SK-N-SH treated with all-trans-retinoic acid at 6 μM for 48 hours (cell line): ENCODE measurements around the gene ST6GALNAC3.

Source experiments
- ATAC-seq: fragments of 200-7000 bp; cut with Tn5 transposase; 3 replicates; pipeline ENCODE4 v1.9.1; 2020; ENCODE audit warnings: mild to moderate bottlenecking, moderate library complexity
- ARNTL ChIP-seq: fragments of 450-650 bp; formaldehyde crosslinking; IDR thresholded peaks from 2 replicates; pipeline ENCODE4 v1.5.0; 2020; ENCODE audit warnings: low read depth, mild to moderate bottlenecking, moderate library complexity, borderline replicate concordance
- BACH2 ChIP-seq: fragments of 250-450 bp; sonication (Bioruptor Pico); IDR thresholded peaks from 2 replicates; pipeline ENCODE4 v1.9.0; 2021; ENCODE audit warnings: mild to moderate bottlenecking, borderline replicate concordance
- ESRRG ChIP-seq: fragments of 250-450 bp; sonication (Bioruptor Pico); IDR thresholded peaks from 2 replicates; pipeline ENCODE4 v1.6.1; 2021; ENCODE audit warnings: mild to moderate bottlenecking
- ISL1 ChIP-seq: fragments of 250-450 bp; sonication (Bioruptor Pico); IDR thresholded peaks from 2 replicates; pipeline ENCODE4 v2.1.2; 2022; ENCODE audit warnings: mild to moderate bottlenecking, moderate library complexity
- OSR1 ChIP-seq: fragments of 250-450 bp; sonication (Bioruptor Pico); IDR thresholded peaks from 2 replicates; pipeline ENCODE4 v1.8.0; 2022; ENCODE audit warnings: moderate library complexity, mild to moderate bottlenecking, inconsistent platforms
- PPARA ChIP-seq: fragments of 250-450 bp; sonication (Bioruptor Pico); IDR thresholded peaks from 2 replicates; pipeline ENCODE4 v1.5.0; 2020; ENCODE audit warnings: mild to moderate bottlenecking, borderline replicate concordance
- RARB ChIP-seq: fragments of 250-450 bp; sonication (Bioruptor Pico); IDR thresholded peaks from 2 replicates; pipeline ENCODE4 v1.8.0; 2021; ENCODE audit warnings: mild to moderate bottlenecking, moderate library complexity
- SNAI2 ChIP-seq: fragments of 250-450 bp; sonication (Bioruptor Pico); IDR thresholded peaks from 2 replicates; pipeline ENCODE4 v1.5.0; 2020; ENCODE audit warnings: mild to moderate bottlenecking, moderate library complexity
- TCF4 ChIP-seq: fragments of 250-450 bp; sonication (Bioruptor Pico); IDR thresholded peaks from 2 replicates; pipeline ENCODE4 v1.8.0; 2021; ENCODE audit warnings: mild to moderate bottlenecking, moderate library complexity, borderline replicate concordance
- TOX ChIP-seq: fragments of 250-450 bp; sonication (Bioruptor Pico); IDR thresholded peaks from 2 replicates; pipeline ENCODE4 v1.8.0; 2021; ENCODE audit warnings: mild to moderate bottlenecking, moderate library complexity, borderline replicate concordance
- ZFP3 ChIP-seq: fragments of 250-450 bp; sonication (Bioruptor Pico); IDR thresholded peaks from 2 replicates; pipeline ENCODE4 v1.5.0; 2020; ENCODE audit warnings: mild to moderate bottlenecking, moderate library complexity
- ZFP30 ChIP-seq: fragments of 450-650 bp; formaldehyde crosslinking; IDR thresholded peaks from 2 replicates; pipeline ENCODE4 v1.5.0; 2022; ENCODE audit warnings: mild to moderate bottlenecking, moderate library complexity
- ZNF565 ChIP-seq: fragments of 450-650 bp; formaldehyde crosslinking; conservative IDR thresholded peaks from 2 replicates; pipeline ENCODE4 v1.5.0; 2020; ENCODE audit warnings: low read depth, mild to moderate bottlenecking, moderate library complexity
- ZNF8 ChIP-seq: fragments of 450-650 bp; formaldehyde crosslinking; IDR thresholded peaks from 2 replicates; pipeline ENCODE4 v1.5.0; 2020; ENCODE audit warnings: mild to moderate bottlenecking, moderate library complexity
- TF ChIP-seq, protein P1 (sequence below): fragments of 250-450 bp; sonication (Bioruptor Pico); IDR thresholded peaks from 2 replicates; pipeline ENCODE4 v1.8.0; 2021; ENCODE audit warnings: low read depth, mild to moderate bottlenecking, moderate library complexity, borderline replicate concordance
- TF ChIP-seq, protein P2 (sequence below): fragments of 250-450 bp; sonication (Bioruptor Pico); IDR thresholded peaks from 2 replicates; pipeline ENCODE4 v1.5.1; 2020; ENCODE audit warnings: low read depth, mild to moderate bottlenecking, moderate library complexity
- TF ChIP-seq, protein P3 (sequence below): fragments of 250-450 bp; sonication (Bioruptor Pico); IDR thresholded peaks from 2 replicates; pipeline ENCODE4 v1.5.1; 2021; ENCODE audit warnings: mild to moderate bottlenecking, moderate library complexity
- TF ChIP-seq, protein P4 (sequence below): fragments of 250-450 bp; sonication (Bioruptor Pico); IDR thresholded peaks from 2 replicates; pipeline ENCODE4 v1.8.0; 2020; ENCODE audit warnings: mild to moderate bottlenecking, moderate library complexity, borderline replicate concordance

Gene ST6GALNAC3

DNA sequence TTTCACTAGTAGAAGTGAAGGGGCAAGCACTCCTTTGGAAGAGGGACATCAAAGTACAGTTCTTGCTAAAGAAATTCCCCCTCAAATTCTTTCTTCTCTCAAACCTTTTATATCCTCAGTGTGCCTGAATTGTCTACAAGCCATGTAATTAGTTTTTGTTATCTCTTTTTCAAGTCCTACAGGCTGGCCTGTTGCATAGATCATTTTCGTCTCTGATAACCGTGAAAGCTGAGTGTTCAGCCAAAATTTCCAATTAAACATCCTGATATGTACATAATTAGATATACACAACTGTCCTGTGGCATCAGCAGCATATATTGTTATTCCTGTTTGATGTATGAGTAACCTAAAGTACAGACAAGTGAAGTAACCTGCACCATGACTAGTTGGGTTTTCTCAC, 417.2 kb downstream of the ST6GALNAC3 start:
- no peak for ATAC-seq
- TF ChIP-seq ZFP30 (no peak), OSR1 (CRISPR knock-in tag) (no peak), ESRRG (no peak)
- TF ChIP-seq, protein P1, sequence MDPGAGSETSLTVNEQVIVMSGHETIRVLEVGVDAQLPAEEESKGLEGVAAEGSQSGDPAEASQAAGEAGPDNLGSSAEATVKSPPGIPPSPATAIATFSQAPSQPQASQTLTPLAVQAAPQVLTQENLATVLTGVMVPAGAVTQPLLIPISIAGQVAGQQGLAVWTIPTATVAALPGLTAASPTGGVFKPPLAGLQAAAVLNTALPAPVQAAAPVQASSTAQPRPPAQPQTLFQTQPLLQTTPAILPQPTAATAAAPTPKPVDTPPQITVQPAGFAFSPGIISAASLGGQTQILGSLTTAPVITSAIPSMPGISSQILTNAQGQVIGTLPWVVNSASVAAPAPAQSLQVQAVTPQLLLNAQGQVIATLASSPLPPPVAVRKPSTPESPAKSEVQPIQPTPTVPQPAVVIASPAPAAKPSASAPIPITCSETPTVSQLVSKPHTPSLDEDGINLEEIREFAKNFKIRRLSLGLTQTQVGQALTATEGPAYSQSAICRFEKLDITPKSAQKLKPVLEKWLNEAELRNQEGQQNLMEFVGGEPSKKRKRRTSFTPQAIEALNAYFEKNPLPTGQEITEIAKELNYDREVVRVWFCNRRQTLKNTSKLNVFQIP (CRISPR knock-in tag), result no peak

DNA sequence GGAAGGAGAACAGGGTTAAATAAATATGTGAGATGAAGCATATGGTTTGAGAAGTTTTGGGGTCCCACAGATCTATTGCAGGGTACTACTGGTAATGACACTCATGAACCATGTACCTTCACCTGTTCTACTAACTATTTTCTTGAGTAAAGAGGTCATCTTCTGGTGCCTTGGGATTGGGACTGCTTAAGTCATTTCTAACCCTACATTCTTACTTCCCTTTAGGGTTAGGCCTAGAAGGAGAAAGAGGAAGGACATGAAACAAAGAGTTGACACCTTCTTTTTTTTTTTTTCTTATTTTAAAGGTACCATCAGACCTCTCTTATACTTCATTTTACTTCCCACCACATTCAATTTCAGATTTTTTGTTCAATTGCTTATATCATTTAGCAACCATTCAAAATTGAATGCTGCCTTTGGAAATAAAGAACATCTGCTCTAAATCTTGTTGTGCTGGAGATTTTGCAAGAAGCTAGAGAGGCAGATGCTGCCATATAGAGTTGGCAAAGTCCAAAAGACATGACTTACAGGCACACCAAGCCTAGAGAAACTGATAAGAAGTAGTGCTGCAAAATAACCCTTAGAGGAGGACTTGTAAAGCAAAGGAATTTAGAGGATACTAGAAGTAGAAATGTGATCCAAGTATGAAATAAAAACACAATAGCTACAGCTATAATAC, 418.3 kb downstream of the ST6GALNAC3 start:
- no peak for ATAC-seq
- TF ChIP-seq ZNF565 (CRISPR knock-in tag), result no peak
- TF ChIP-seq ZNF8, result no peak
- TF ChIP-seq ZFP3 (CRISPR knock-in tag), result no peak
- no peak for TF ChIP-seq ZFP30
- no peak for TF ChIP-seq TCF4 (CRISPR knock-in tag)
- TF ChIP-seq OSR1 (CRISPR knock-in tag), result no peak
- no peak for TF ChIP-seq TOX
- TF ChIP-seq, protein P2, sequence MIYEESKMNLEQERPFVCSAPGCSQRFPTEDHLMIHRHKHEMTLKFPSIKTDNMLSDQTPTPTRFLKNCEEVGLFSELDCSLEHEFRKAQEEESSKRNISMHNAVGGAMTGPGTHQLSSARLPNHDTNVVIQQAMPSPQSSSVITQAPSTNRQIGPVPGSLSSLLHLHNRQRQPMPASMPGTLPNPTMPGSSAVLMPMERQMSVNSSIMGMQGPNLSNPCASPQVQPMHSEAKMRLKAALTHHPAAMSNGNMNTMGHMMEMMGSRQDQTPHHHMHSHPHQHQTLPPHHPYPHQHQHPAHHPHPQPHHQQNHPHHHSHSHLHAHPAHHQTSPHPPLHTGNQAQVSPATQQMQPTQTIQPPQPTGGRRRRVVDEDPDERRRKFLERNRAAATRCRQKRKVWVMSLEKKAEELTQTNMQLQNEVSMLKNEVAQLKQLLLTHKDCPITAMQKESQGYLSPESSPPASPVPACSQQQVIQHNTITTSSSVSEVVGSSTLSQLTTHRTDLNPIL, result no peak

DNA sequence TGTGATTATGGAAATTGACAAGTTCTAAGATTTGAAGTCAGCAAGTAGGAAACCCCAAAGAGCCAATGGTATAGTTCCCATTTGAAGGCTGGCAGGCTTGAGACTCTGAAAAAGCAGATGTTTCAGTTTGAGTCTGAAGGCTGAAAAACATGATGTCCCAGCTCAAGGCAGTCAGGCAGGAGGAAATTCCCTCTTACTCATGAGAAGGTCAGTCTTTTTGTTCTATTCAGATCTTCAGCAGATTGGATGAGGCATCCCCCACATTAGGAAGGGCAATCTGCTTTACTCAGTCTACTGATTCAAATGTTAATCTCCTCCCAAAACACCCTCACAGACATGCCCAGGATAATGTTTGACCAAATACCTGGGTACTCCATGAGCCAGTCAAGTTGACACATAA, 420.3 kb downstream of the ST6GALNAC3 start:
- ATAC-seq, result no peak; the same call in 2 of the 3 replicates
- TF ChIP-seq ZFP3 (CRISPR knock-in tag) (no peak), ARNTL (no peak), ISL1 (CRISPR knock-in tag) (no peak), BACH2 (no peak), ZNF8 (no peak), RARB (CRISPR knock-in tag) (no peak), TOX (no peak), ZFP30 (no peak), PPARA (CRISPR knock-in tag) (no peak), ESRRG (no peak)
- TF ChIP-seq, protein P3, sequence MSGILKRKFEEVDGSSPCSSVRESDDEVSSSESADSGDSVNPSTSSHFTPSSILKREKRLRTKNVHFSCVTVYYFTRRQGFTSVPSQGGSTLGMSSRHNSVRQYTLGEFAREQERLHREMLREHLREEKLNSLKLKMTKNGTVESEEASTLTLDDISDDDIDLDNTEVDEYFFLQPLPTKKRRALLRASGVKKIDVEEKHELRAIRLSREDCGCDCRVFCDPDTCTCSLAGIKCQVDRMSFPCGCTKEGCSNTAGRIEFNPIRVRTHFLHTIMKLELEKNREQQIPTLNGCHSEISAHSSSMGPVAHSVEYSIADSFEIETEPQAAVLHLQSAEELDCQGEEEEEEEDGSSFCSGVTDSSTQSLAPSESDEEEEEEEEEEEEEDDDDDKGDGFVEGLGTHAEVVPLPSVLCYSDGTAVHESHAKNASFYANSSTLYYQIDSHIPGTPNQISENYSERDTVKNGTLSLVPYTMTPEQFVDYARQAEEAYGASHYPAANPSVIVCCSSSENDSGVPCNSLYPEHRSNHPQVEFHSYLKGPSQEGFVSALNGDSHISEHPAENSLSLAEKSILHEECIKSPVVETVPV (CRISPR knock-in tag), result no peak
- TF ChIP-seq, protein P2, result no peak

DNA sequence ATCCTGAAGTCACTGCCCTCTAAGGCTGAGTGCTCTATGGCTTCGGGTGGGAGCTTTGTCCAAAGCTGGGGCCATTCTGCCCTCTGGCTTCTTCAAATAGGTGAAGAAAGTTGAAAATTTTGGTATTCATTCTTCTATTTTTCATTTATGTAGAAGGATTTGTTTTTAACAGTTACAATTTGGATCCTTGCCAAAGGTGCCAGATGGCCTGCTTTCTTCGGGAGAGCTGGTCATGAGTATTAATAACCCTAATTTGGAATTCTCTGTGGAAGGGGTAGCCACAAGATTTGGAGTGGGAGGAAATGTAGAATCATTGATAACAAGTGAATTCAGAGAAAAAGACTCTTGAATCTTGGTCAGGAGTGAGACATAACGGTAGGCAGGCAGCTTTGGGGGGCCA, 422.3 kb downstream of the ST6GALNAC3 start:
- 0 out of 2 replicates have a peak, but pooled peaks have one; percentile 28 for TF ChIP-seq SNAI2
- TF ChIP-seq, protein P2, result no peak
- TF ChIP-seq, protein P1 (CRISPR knock-in tag), result no peak
- TF ChIP-seq, all 23 proteins: peak for 1

DNA sequence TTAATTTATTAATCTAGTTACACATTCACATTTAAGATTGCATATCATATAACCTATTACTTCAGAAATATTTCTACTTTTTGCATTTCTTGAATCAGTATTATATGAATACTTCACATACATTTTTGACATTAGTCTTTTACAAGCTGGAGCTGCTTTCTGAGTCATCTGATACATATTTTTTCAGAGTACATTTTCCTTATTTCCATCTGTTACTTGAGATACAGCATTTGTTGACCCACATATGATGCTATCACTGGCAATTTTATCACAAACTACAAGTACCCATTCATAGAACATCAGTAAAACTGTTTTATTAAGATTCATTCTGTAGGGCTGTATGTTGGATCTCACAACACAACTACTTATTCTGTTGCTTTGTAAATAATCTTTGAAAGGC, 425.6 kb downstream of the ST6GALNAC3 start:
- peak; percentile 64 for ATAC-seq
- TF ChIP-seq, protein P4, sequence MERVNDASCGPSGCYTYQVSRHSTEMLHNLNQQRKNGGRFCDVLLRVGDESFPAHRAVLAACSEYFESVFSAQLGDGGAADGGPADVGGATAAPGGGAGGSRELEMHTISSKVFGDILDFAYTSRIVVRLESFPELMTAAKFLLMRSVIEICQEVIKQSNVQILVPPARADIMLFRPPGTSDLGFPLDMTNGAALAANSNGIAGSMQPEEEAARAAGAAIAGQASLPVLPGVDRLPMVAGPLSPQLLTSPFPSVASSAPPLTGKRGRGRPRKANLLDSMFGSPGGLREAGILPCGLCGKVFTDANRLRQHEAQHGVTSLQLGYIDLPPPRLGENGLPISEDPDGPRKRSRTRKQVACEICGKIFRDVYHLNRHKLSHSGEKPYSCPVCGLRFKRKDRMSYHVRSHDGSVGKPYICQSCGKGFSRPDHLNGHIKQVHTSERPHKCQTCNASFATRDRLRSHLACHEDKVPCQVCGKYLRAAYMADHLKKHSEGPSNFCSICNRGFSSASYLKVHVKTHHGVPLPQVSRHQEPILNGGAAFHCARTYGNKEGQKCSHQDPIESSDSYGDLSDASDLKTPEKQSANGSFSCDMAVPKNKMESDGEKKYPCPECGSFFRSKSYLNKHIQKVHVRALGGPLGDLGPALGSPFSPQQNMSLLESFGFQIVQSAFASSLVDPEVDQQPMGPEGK (CRISPR knock-in tag), result no peak
- no peak for TF ChIP-seq ARNTL
- TF ChIP-seq OSR1 (CRISPR knock-in tag), result no peak
- no peak for TF ChIP-seq SNAI2

More for the DNA sequence above, 422.3 kb downstream of the ST6GALNAC3 start:
- no peak for ATAC-seq
